CD14-positive monocyte (primary cell): ENCODE results near the gene TECPR2. TPM values are rescaled to one million over a fixed set of nuclear protein-coding genes. Genes with fewer than 3 reads are reported as not detected.
"Not testable (repeated sequence)": the region's sequence is repeated elsewhere in the genome, so short reads cannot be mapped to it uniquely, and the experiment has no call there.

Experiments
- DNase-seq, 3 donors: peaks; one replicate each; pipeline ENCODE4 v3.0.0-alpha.2; 2011 to 2022
- H2AFZ ChIP-seq: 2 replicates; pipeline ENCODE4 v1.6.0; 2012; ENCODE audit warnings: mild to moderate bottlenecking, low read depth, low read length, inconsistent platforms; ENCODE audit not compliant: insufficient read depth, poor library complexity, severe bottlenecking
- H3K27ac ChIP-seq, 2 donors: 1 replicate in 1 of 2; 2 replicates in 1 of 2; pipeline ENCODE4 v1.5.1; 2012 to 2013; ENCODE audit warnings: low read length in 2 of 2, control low read depth in 1 of 2, inconsistent platforms in 1 of 2, low read depth in 1 of 2, mild to moderate bottlenecking in 1 of 2
- H3K27me3 ChIP-seq, 2 donors: one replicate each; pipeline versions ENCODE4 v1.6.0 to v1.6.1; 2011 to 2013; ENCODE audit warnings: low read length in 2 of 2; ENCODE audit not compliant: control insufficient read depth in 2 of 2, insufficient read depth in 2 of 2
- H3K36me3 ChIP-seq, 2 donors: replicated peaks in 1 of 2; 1 replicate in 1 of 2; 2 replicates in 1 of 2; pipeline versions ENCODE4 v1.5.1 to v1.6.1; 2012 to 2013; ENCODE audit warnings: low read length in 2 of 2, control low read depth in 1 of 2, inconsistent platforms in 1 of 2, mild to moderate bottlenecking in 1 of 2; ENCODE audit not compliant: insufficient read depth in 2 of 2, control insufficient read depth in 1 of 2
- H3K4me1 ChIP-seq, 2 donors: 1 replicate in 1 of 2; 2 replicates in 1 of 2; pipeline versions ENCODE4 v1.5.1 to v1.6.1; 2012 to 2013; ENCODE audit warnings: low read length in 2 of 2, control low read depth in 1 of 2, inconsistent platforms in 1 of 2, mild to moderate bottlenecking in 1 of 2, moderate library complexity in 1 of 2; ENCODE audit not compliant: insufficient read depth in 2 of 2, control insufficient read depth in 1 of 2
- H3K4me2 ChIP-seq: replicated peaks from 2 replicates; pipeline ENCODE3; 2012; ENCODE audit warnings: low read length, moderate library complexity, mild to moderate bottlenecking; ENCODE audit not compliant: poor library complexity, severe bottlenecking; ENCODE audit errors: extremely low read depth
- H3K4me3 ChIP-seq, 3 experiments: fragments of 200-600 bp in 1 of 3; sonication (generic) in 1 of 3; replicated peaks in 1 of 3; 1 replicate in 2 of 3; 2 replicates in 1 of 3; pipeline ENCODE4 v1.5.1; 2011 to 2013; ENCODE audit warnings: low read length in 3 of 3, mild to moderate bottlenecking in 3 of 3, control low read depth in 2 of 3, low read depth in 2 of 3, inconsistent platforms in 1 of 3, moderate library complexity in 1 of 3
- H3K79me2 ChIP-seq: 2 replicates; pipeline ENCODE4 v1.6.0; 2012; ENCODE audit warnings: mild to moderate bottlenecking, control low read depth, inconsistent platforms, low read length, moderate library complexity; ENCODE audit not compliant: insufficient read depth
- H3K9ac ChIP-seq: 2 replicates; pipeline ENCODE4 v1.6.0; 2017; ENCODE audit warnings: low read length, mild to moderate bottlenecking; ENCODE audit not compliant: insufficient read depth, poor library complexity, severe bottlenecking
- H3K9me3 ChIP-seq, 2 donors: replicated peaks in 1 of 2; 1 replicate in 1 of 2; 2 replicates in 1 of 2; pipeline versions ENCODE4 v1.5.1 to v1.6.1; 2012 to 2013; ENCODE audit warnings: low read length in 2 of 2, control low read depth in 1 of 2; ENCODE audit not compliant: control insufficient read depth in 1 of 2, insufficient read depth in 1 of 2
- H4K20me1 ChIP-seq: 2 replicates; pipeline ENCODE4 v1.6.0; 2012; ENCODE audit warnings: mild to moderate bottlenecking, low read length, control low read depth, moderate library complexity; ENCODE audit not compliant: insufficient read depth
- H3K27ac Mint-ChIP-seq, 7 donors: one replicate each; pipeline ENCODE4 v1.8.0; 2020; ENCODE audit warnings: mild to moderate bottlenecking in 7 of 7, mixed read lengths in 7 of 7, moderate library complexity in 6 of 7, inconsistent platforms in 2 of 7
- H3K27me3 Mint-ChIP-seq, 3 donors: one replicate each; pipeline ENCODE4 v1.8.0; 2021 to 2022; ENCODE audit warnings: low read depth in 3 of 3, mild to moderate bottlenecking in 3 of 3, mixed read lengths in 3 of 3, moderate library complexity in 3 of 3, inconsistent platforms in 1 of 3
- H3K36me3 Mint-ChIP-seq, 2 donors: one replicate each; pipeline ENCODE4 v1.8.0; 2020; ENCODE audit warnings: mixed read lengths in 2 of 2, inconsistent platforms in 1 of 2, mild to moderate bottlenecking in 1 of 2
- H3K4me1 Mint-ChIP-seq: one replicate; pipeline ENCODE4 v1.8.0; 2020; ENCODE audit warnings: mild to moderate bottlenecking, mixed read lengths
- H3K4me3 Mint-ChIP-seq, 2 donors: one replicate each; pipeline ENCODE4 v1.8.0; 2020; ENCODE audit warnings: mild to moderate bottlenecking in 2 of 2, mixed read lengths in 2 of 2, moderate library complexity in 1 of 2
- H3K9me3 Mint-ChIP-seq, 7 donors: one replicate each; pipeline ENCODE4 v1.8.0; 2020 to 2022; ENCODE audit warnings: mixed read lengths in 7 of 7, mild to moderate bottlenecking in 6 of 7, moderate library complexity in 6 of 7, inconsistent platforms in 2 of 7
- CTCF ChIP-seq: fragments of 200-600 bp; IDR thresholded peaks from one replicate; pipeline ENCODE4 v1.8.0; 2022; ENCODE audit warnings: antibody characterized with exemption, mild to moderate bottlenecking
- WGBS: methylation state at CpG from one replicate; pipeline ENCODE4 v1.1.5; 2013; ENCODE audit warnings: missing lambda C conversion rate; ENCODE audit not compliant: insufficient coverage; 5-methylcytosine and 5-hydroxymethylcytosine counted together
- intact Hi-C, 2 donors: fragments of 100-400 bp; cut with micrococcal nuclease; formaldehyde crosslinking; loops; one replicate each; pipeline versions ENCODE4 v1.15.0 to v1.15.1; 2023
- polyA plus RNA-seq, 3 donors: library from polyadenylated mRNA; depleted of rRNA in 1 of 3; unstranded in 2 of 3; stranded (reverse) in 1 of 3; fragments of 300-500 nt in 2 of 3; fragments of >200 nt in 1 of 3; fragmentation: Illumina TruSeq in 2 of 3; gene quantifications; 1 replicate in 2 of 3; 2 replicates in 1 of 3; pipeline ENCODE4 v1.2.3, GENCODE V29; 2012 to 2021
- small RNA-seq: library from RNA; depleted of rRNA; stranded (forward); fragments of <200 nt; gene quantifications from one replicate; pipeline ENCODE3, GENCODE V24; 2012; ENCODE audit warnings: low read depth; ENCODE audit not compliant: insufficient read length

Gene TECPR2
- polyA plus RNA-seq, 3 donors = 2.8 to 10.4 (median 6.4) TPM

GRCh38 chr14:102548616-102549240, 186.0 kb downstream of the TECPR2 start:
- Mint-ChIP-seq H3K36me3 (peaks cover 4 to 7% of the 10 kb centered on the region in 2 donors), H3K4me1 (peaks cover 20% of the 10 kb centered on the region), H3K27ac (no peak overlapping the region), H3K4me3 (no peak overlapping the region), H3K9me3 (peaks cover 0 to 9% (median 4%) of the 10 kb centered on the region in 7 donors), H3K27me3 (peaks cover 42 to 58% (median 43%) of the 10 kb centered on the region in 3 donors)
- WGBS = no CpG with 5 or more reads among the region's 3 CpGs
- H3K4me2 ChIP-seq = no peak overlapping the region
- H3K4me1 ChIP-seq = peaks cover 15 to 37% of the 10 kb centered on the region in 2 donors
- TF ChIP-seq CTCF = no peak
- no peak overlapping the region for H2AFZ ChIP-seq
- no peaks in the 10 kb centered on the region for H3K36me3 ChIP-seq
- H3K27ac ChIP-seq = no peak overlapping the region
- no peaks in the 10 kb centered on the region for H3K79me2 ChIP-seq
- no peak overlapping the region for H3K4me3 ChIP-seq
- H4K20me1 ChIP-seq = no peaks in the 10 kb centered on the region
- intact Hi-C loops = no loop called here
- H3K9me3 ChIP-seq = peaks cover 0 to 5% of the 10 kb centered on the region in 2 donors
- H3K27me3 ChIP-seq = peaks cover 16 to 32% of the 10 kb centered on the region in 2 donors
- DNase-seq = no peak
- no peak overlapping the region for H3K9ac ChIP-seq

- H3K4me3 Mint-ChIP-seq = peak overlapping the region in 1 of 2 donors; percentile 1
- peaks cover 29 to 37% (median 30%) of the 10 kb centered on the region in 3 donors for H3K27me3 Mint-ChIP-seq
- H3K9me3 ChIP-seq, DNase-seq, H3K4me3 ChIP-seq, H3K36me3 Mint-ChIP-seq, H3K79me2 ChIP-seq, H2AFZ ChIP-seq, H3K9me3 Mint-ChIP-seq, H3K27ac ChIP-seq, H3K4me2 ChIP-seq, H3K9ac ChIP-seq, intact Hi-C loops, H3K36me3 ChIP-seq, H4K20me1 ChIP-seq: not testable (repeated sequence)
- H3K4me1 ChIP-seq = peaks cover 13 to 33% of the 10 kb centered on the region in 2 donors
- WGBS = no CpG with 5 or more reads among the region's 3 CpGs
- peaks cover 0 to 11% of the 10 kb centered on the region in 2 donors for H3K27me3 ChIP-seq
- H3K27ac Mint-ChIP-seq = peak overlapping the region in 2 of 7 donors; percentile 28 to 77
- peaks cover 15% of the 10 kb centered on the region for H3K4me1 Mint-ChIP-seq
Observed at GRCh38 chr14:102550927-102551401, 188.2 kb downstream of the TECPR2 start.

Small RNA genes within 50 kb of the gene (small RNA-seq; reads per million reads assigned to genes)
- not detected for gene MIR4309

Other genes with a start within 250 kb of the TECPR2 start
- 10 to 100 TPM in 1 of 3 donors, 1 to 10 TPM in 2; 7.4 to 13.3 (median 9.0) TPM for gene WDR20, start 223.0 kb upstream of the TECPR2 start, polyA plus RNA-seq
- 1 to 10 TPM in 2 of 3 donors, under 1 TPM in 1; 0.67 to 3.4 (median 1.8) TPM for gene MOK, start 57.8 kb upstream of the TECPR2 start, polyA plus RNA-seq
- gene ZNF839, start 43.2 kb upstream of the TECPR2 start, polyA plus RNA-seq = 10 to 100 TPM in 1 of 3 donors, 1 to 10 TPM in 1, under 1 TPM in 1; 0.47 to 17.0 (median 1.7) TPM
- gene CINP, start 51 bp upstream of the TECPR2 start, polyA plus RNA-seq = 10 to 100 TPM; 28.9 to 58.5 (median 57.1) TPM
- gene ANKRD9, start 146.8 kb downstream of the TECPR2 start, polyA plus RNA-seq = 10 to 100 TPM in 1 of 3 donors, under 1 TPM in 2; 0.43 to 10.8 (median 0.83) TPM
- 10 to 100 TPM in 1 of 3 donors, 1 to 10 TPM in 2; 2.1 to 36.6 (median 2.3) TPM for gene RCOR1, start 229.7 kb downstream of the TECPR2 start, polyA plus RNA-seq